Measurements from ENCODE around the gene HUS1B. TPM values are rescaled to one million over a fixed set of nuclear protein-coding genes. Genes with fewer than 3 reads are reported as not detected.

The HUS1B gene
- total and polyA plus RNA-seq, 2 of the 8 experiments (the other 6 are each of a cell fraction or from before 2014, with no cell fraction given) = 0.48 to 1.1 TPM

GRCh38 chr6:657743-658142 is 843 bp upstream of the HUS1B start:
- no peak overlapping the region for H2BK120ac ChIP-seq (replicated peaks; ENCODE audit: low read depth, low read length)
- H3K79me1 ChIP-seq (ENCODE audit: low read depth, low read length) = 0 out of 2 replicates have a peak, but pooled peaks cover 4% of the 10 kb centered on the region
- peaks cover 0 to 69% of the 10 kb centered on the region in 2 experiments; a peak in 3 of 4 replicates for H3K79me2 ChIP-seq (ENCODE audit: control insufficient read depth in 1 of 2, insufficient read depth in 2 of 2, low read length in 2 of 2)
- ChIA-PET POLR2A (ENCODE audit: partially characterized antibody) (no interaction called here), CTCF (ENCODE audit: partially characterized antibody) (interaction anchor here (1.0 to 3.3 kb wide), 4 partner anchors 23 to 49 kb away, joined by 4 to 15 read pairs (median 6); no protein-coding TSS in a partner anchor)
- no peak overlapping the region for H3K27ac ChIP-seq (ENCODE audit: low read depth, low read length)
- H4K5ac ChIP-seq (ENCODE audit: insufficient read length, low read depth, low read length) = no peak overlapping the region
- H3K36me3 ChIP-seq (ENCODE audit: control insufficient read depth in 2 of 4, insufficient read depth in 4 of 4, low read length in 3 of 4) = peaks cover 0 to 7% (median 0%) of the 10 kb centered on the region in 4 experiments; a peak in 3 of 8 replicates
- H3K4me1 ChIP-seq (replicated peaks in 1 of 4; ENCODE audit: control insufficient read depth in 3 of 4, insufficient read depth in 4 of 4, low read length in 3 of 4) = peaks cover 6 to 32% (median 13%) of the 10 kb centered on the region in 4 experiments
- H4K20me1 ChIP-seq (replicated peaks in 1 of 2; ENCODE audit: control insufficient read depth in 1 of 2, insufficient read depth in 2 of 2, low read length in 2 of 2) = no peaks in the 10 kb centered on the region
- no peak overlapping the region for H3K56ac ChIP-seq (replicated peaks; ENCODE audit: insufficient read length, low read depth, low read length)
- no peak overlapping the region for H4K91ac ChIP-seq (replicated peaks; ENCODE audit: insufficient read length, low read length)
- H4K8ac ChIP-seq (ENCODE audit: extremely low read depth, insufficient read depth, low read length) = no peak overlapping the region
- H3K14ac ChIP-seq (ENCODE audit: insufficient read length) = no peak overlapping the region
- no peak overlapping the region for H2BK5ac ChIP-seq (ENCODE audit: low read depth, low read length)
- H2BK15ac ChIP-seq (ENCODE audit: low read length) = no peak overlapping the region
- H2BK20ac ChIP-seq (ENCODE audit: low read length) = no peak overlapping the region
- H3K4ac ChIP-seq (replicated peaks; ENCODE audit: insufficient read length, low read depth, low read length) = no peak overlapping the region
- no peak overlapping the region for H2AK5ac ChIP-seq (ENCODE audit: low read depth, low read length)
- no peak overlapping the region for H3K9ac ChIP-seq (replicated peaks in 1 of 4; ENCODE audit: extremely low read depth in 1 of 4, low read depth in 3 of 4, low read length in 3 of 4)
- no peak overlapping the region for H3K18ac ChIP-seq (ENCODE audit: extremely low read depth, low read length)
- no peak overlapping the region for H3K4me2 ChIP-seq (ENCODE audit: insufficient read depth in 1 of 2, low read depth in 2 of 2, low read length in 2 of 2)
- no peaks in the 10 kb centered on the region for H3K27me3 ChIP-seq (replicated peaks in 1 of 4; ENCODE audit: control insufficient read depth in 3 of 4, extremely low read depth in 1 of 4, insufficient read depth in 3 of 4, low read length in 3 of 4)
- DNase-seq (ENCODE audit: low read depth in 1 of 2, low spot score in 2 of 2) (no peak), FAIRE-seq (no peak)
- no peaks in the 10 kb centered on the region; a peak in 1 of 4 replicates for H3K9me3 ChIP-seq (ENCODE audit: insufficient read depth in 2 of 2, low read depth in 1 of 2, low read length in 1 of 2)
- H3K4me3 ChIP-seq (ENCODE audit: extremely low read depth in 1 of 4, insufficient read depth in 2 of 4, low read depth in 3 of 4, low read length in 4 of 4) = no peak overlapping the region
- H2BK12ac ChIP-seq (ENCODE audit: low read depth, low read length) = no peak overlapping the region
- no peak overlapping the region for H3K23ac ChIP-seq (ENCODE audit: insufficient read length)
- H2AFZ ChIP-seq (ENCODE audit: low read length) = no peak overlapping the region
- WGBS, 2 experiments (ENCODE audit: extremely low coverage in 1 of 2, insufficient coverage in 1 of 2, insufficient read length in 1 of 2, insufficient replicate concordance in 2 of 2, low coverage in 1 of 2, low lambda C conversion rate in 2 of 2, missing lambda C conversion rate in 1 of 2) = 95% methylated on average over 1 of the region's 1 CpG; no CpG with 5 or more reads in 1 of the 2 experiments
- no peaks in the 10 kb centered on the region for H3K23me2 ChIP-seq (ENCODE audit: low read depth, low read length)
- TF ChIP-seq, protein P1, sequence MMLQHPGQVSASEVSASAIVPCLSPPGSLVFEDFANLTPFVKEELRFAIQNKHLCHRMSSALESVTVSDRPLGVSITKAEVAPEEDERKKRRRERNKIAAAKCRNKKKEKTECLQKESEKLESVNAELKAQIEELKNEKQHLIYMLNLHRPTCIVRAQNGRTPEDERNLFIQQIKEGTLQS (IDR thresholded peaks at IDR 0.05; ENCODE audit: insufficient read depth, low read depth, low read length) = no peak
- no peak for TF ChIP-seq SIRT6 (IDR thresholded peaks at IDR 0.05; ENCODE audit: low read length)
- no peak for TF ChIP-seq MAX (IDR thresholded peaks at IDR 0.05)
